IMR-90 (cell line): ENCODE data around the gene COX6A1. TPM values are rescaled to one million over a fixed set of nuclear protein-coding genes. Genes with fewer than 3 reads are reported as not detected.

Source experiments
- ATAC-seq: fragments of 200-7000 bp; cut with Tn5 transposase; 2 replicates; pipeline ENCODE4 v1.9.1; 2020; ENCODE audit warnings: low read depth, mild to moderate bottlenecking, moderate library complexity
- BruUV-seq: library from RNA; stranded (reverse); fragments of 400-500 nt; replicated peaks from 2 replicates; lab custom pipeline; 2021; lab: Mats Ljungman, UMichigan
- CTCF ChIA-PET: fragments of 300-600 bp; formaldehyde crosslinking; extraction: SDS; loops from one replicate; lab custom pipeline; 2021; ENCODE audit warnings: antibody characterized with exemption; lab: Yijun Ruan, JAX
- POLR2A ChIA-PET: fragments of 300-600 bp; sonication (Branson Sonifier 250); formaldehyde crosslinking; loops from one replicate; lab custom pipeline; 2022; ENCODE audit warnings: antibody characterized with exemption; ENCODE audit not compliant: unreplicated experiment; lab: Charles Lee
- DNase-seq: peaks from one replicate; pipeline ENCODE4 v3.0.0; 2013
- H2AFZ ChIP-seq: replicated peaks from 2 replicates; pipeline ENCODE3; 2013; ENCODE audit warnings: low read length, mild to moderate bottlenecking; ENCODE audit not compliant: poor library complexity
- H2AK5ac ChIP-seq: 2 replicates; pipeline ENCODE4 v1.6.1; 2013; ENCODE audit warnings: low read depth, low read length, inconsistent platforms
- H2AK9ac ChIP-seq: replicated peaks from 2 replicates; pipeline ENCODE3; 2013; ENCODE audit warnings: mild to moderate bottlenecking, low read depth, low read length, moderate library complexity; ENCODE audit not compliant: poor library complexity
- H2BK120ac ChIP-seq: 2 replicates; pipeline ENCODE4 v1.6.1; 2013; ENCODE audit warnings: low read depth, low read length, inconsistent platforms
- H2BK15ac ChIP-seq: 3 replicates; pipeline ENCODE4 v1.6.1; 2013; ENCODE audit warnings: low read depth, low read length, inconsistent platforms
- H2BK20ac ChIP-seq: 2 replicates; pipeline ENCODE4 v1.6.1; 2013; ENCODE audit warnings: low read depth, mild to moderate bottlenecking, inconsistent platforms, low read length, moderate library complexity
- H2BK5ac ChIP-seq: 2 replicates; pipeline ENCODE4 v1.6.1; 2013; ENCODE audit warnings: mild to moderate bottlenecking, low read depth, low read length, inconsistent platforms; ENCODE audit not compliant: poor library complexity, severe bottlenecking
- H3K14ac ChIP-seq: replicated peaks from 2 replicates; pipeline ENCODE4 v1.6.1; 2013; ENCODE audit warnings: low read depth, low read length, inconsistent platforms
- H3K18ac ChIP-seq: 2 replicates; pipeline ENCODE4 v1.6.1; 2013; ENCODE audit warnings: low read depth, low read length, control low read depth
- H3K23ac ChIP-seq: 2 replicates; pipeline ENCODE4 v1.6.1; 2013; ENCODE audit warnings: low read depth, low read length, inconsistent platforms
- H3K27ac ChIP-seq: 2 replicates; pipeline ENCODE4 v1.5.1; 2013; ENCODE audit warnings: mild to moderate bottlenecking, control low read depth, low read length; ENCODE audit not compliant: insufficient read depth
- H3K27me3 ChIP-seq: 2 replicates; pipeline ENCODE4 v1.6.1; 2013; ENCODE audit warnings: low read length; ENCODE audit not compliant: control insufficient read depth, insufficient read depth
- H3K36me3 ChIP-seq: 2 replicates; pipeline ENCODE4 v1.6.1; 2013; ENCODE audit warnings: low read length, mixed read lengths; ENCODE audit not compliant: control insufficient read depth, insufficient read depth
- H3K4ac ChIP-seq: 2 replicates; pipeline ENCODE4 v1.6.1; 2013; ENCODE audit warnings: low read depth, low read length, inconsistent platforms
- H3K4me1 ChIP-seq: 2 replicates; pipeline ENCODE4 v1.6.1; 2013; ENCODE audit warnings: low read length, mixed read lengths; ENCODE audit not compliant: control insufficient read depth, insufficient read depth
- H3K4me2 ChIP-seq: 2 replicates; pipeline ENCODE4 v1.6.1; 2013; ENCODE audit warnings: low read depth, mild to moderate bottlenecking, control low read depth, low read length, moderate library complexity
- H3K4me3 ChIP-seq: 2 replicates; pipeline ENCODE4 v1.5.1; 2013; ENCODE audit warnings: low read depth, mild to moderate bottlenecking, control low read depth, low read length, moderate library complexity; ENCODE audit not compliant: insufficient read depth
- H3K56ac ChIP-seq: 2 replicates; pipeline ENCODE4 v1.6.1; 2013; ENCODE audit warnings: low read length, inconsistent platforms; ENCODE audit not compliant: insufficient read depth; ENCODE audit errors: extremely low read depth
- H3K79me1 ChIP-seq, 2 experiments: 2 replicates each; pipeline ENCODE4 v1.6.1; 2013; ENCODE audit warnings: low read length in 2 of 2, inconsistent platforms in 1 of 2, low read depth in 1 of 2
- H3K9ac ChIP-seq: 2 replicates; pipeline ENCODE4 v1.6.1; 2013; ENCODE audit warnings: low read depth, low read length, control low read depth
- H3K9me1 ChIP-seq: 2 replicates; pipeline ENCODE4 v1.6.1; 2013; ENCODE audit warnings: low read length, inconsistent platforms; ENCODE audit not compliant: insufficient read depth
- H3K9me3 ChIP-seq: 2 replicates; pipeline ENCODE4 v1.6.1; 2013; ENCODE audit warnings: low read length; ENCODE audit not compliant: control insufficient read depth, insufficient read depth
- H4K20me1 ChIP-seq: 2 replicates; pipeline ENCODE4 v1.6.1; 2013; ENCODE audit warnings: low read length, inconsistent platforms; ENCODE audit not compliant: insufficient read depth
- H4K5ac ChIP-seq: 2 replicates; pipeline ENCODE4 v1.6.1; 2013; ENCODE audit warnings: mild to moderate bottlenecking, low read depth, low read length, control low read depth
- H4K8ac ChIP-seq, 2 experiments: 2 replicates each; pipeline ENCODE4 v1.6.1; 2013; ENCODE audit warnings: low read depth in 2 of 2, low read length in 2 of 2, control low read depth in 1 of 2, inconsistent platforms in 1 of 2
- H4K91ac ChIP-seq: 2 replicates; pipeline ENCODE4 v1.6.1; 2013; ENCODE audit warnings: low read depth, low read length, inconsistent platforms; ENCODE audit not compliant: insufficient read depth
- BHLHE40 ChIP-seq: fragments of 150-350 bp; IDR thresholded peaks from 2 replicates; pipeline ENCODE4 v1.6.1; 2016; ENCODE audit warnings: mild to moderate bottlenecking, low read depth, low read length
- WGBS, 2 experiments: methylation state at CpG; one replicate each; pipeline versions ENCODE4 v1.1.5 to v1.1.7; 2013; ENCODE audit warnings: missing lambda C conversion rate in 2 of 2; ENCODE audit not compliant: insufficient read length in 1 of 2; ENCODE audit errors: extremely low coverage in 2 of 2; 5-methylcytosine and 5-hydroxymethylcytosine counted together
- dilution Hi-C: fragments of 300-500 bp; cut with HindIII; formaldehyde crosslinking; loops from one replicate; pipeline ENCODE4 v1.14.3; 2018; ENCODE audit warnings: low sequenced_read_pairs; ENCODE audit not compliant: unreplicated experiment
- in situ Hi-C: fragments of 300-500 bp; cut with MboI; formaldehyde crosslinking; loops from 3 replicates; pipeline ENCODE4 v1.14.3; 2019; ENCODE audit warnings: low sequenced_read_pairs, inconsistent platforms, mixed read lengths
- intact Hi-C: fragments of 100-400 bp; cut with micrococcal nuclease; formaldehyde crosslinking; loops from 2 replicates; pipeline ENCODE4 v1.10.0; 2022
- polyA plus RNA-seq, 3 experiments: library from polyadenylated mRNA; depleted of rRNA; stranded (reverse); fragments of >200 nt; gene quantifications; 2 replicates each; pipeline ENCODE4 v1.2.3, GENCODE V29; 2012; ENCODE audit warnings: low replicate concordance in 1 of 3
- total RNA-seq: library from RNA; depleted of rRNA; stranded (reverse); fragments of >200 nt; gene quantifications from 2 replicates; pipeline ENCODE4 v1.2.3, GENCODE V29; 2012
- TF ChIP-seq, protein P1 (sequence below): conservative IDR thresholded peaks from 2 replicates; pipeline ENCODE4 v1.5.1; 2012; ENCODE audit warnings: mild to moderate bottlenecking, low read depth, low read length, improper control_type of control experiment

COX6A1 gene
- total and polyA plus RNA-seq, 2 of the 4 experiments (the other 2 are of a cell fraction), result 396 to 541 TPM

DNA sequence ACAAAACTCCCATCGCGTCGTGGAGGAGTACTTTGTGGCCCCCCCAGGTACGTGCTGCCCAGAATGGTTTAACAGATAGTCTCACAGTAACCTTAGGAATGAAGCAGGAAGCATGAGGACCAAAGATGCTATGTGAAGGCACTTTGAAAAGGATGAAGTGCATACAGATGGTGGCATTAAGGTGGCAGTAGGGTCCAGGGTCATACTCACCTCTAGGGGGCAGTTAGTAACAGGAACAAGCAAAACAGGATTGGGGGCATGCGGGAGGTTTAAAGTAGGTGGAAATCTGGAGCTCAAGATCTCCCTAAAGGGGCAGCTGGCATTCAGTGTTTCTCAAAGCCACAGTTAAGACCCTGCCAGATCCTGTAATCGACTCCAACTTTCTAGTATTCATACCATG, 19.2 kb downstream of the COX6A1 start:
- Histone ChIP-seq H3K4me3 (no peak overlapping the region), H4K91ac (no peak overlapping the region), H3K9me1 (no peaks in the 10 kb centered on the region), H2AK9ac (no peak overlapping the region), H4K5ac (no peak overlapping the region), H3K27ac (no peak overlapping the region), H3K4me2 (no peak overlapping the region), H3K36me3 (peaks cover 57% of the 10 kb centered on the region), H2AK5ac (no peak overlapping the region), H3K56ac (no peak overlapping the region), H3K4me1 (no peaks in the 10 kb centered on the region), H2BK120ac (no peak overlapping the region), H2BK20ac (no peak overlapping the region), H4K8ac (no peak overlapping the region), H2BK5ac (no peak overlapping the region), H3K23ac (no peak overlapping the region), H3K27me3 (no peaks in the 10 kb centered on the region), H3K18ac (no peak overlapping the region), H2AFZ (no peak overlapping the region), H3K14ac (no peak overlapping the region), H3K79me1 (peaks cover 11 to 44% of the 10 kb centered on the region in 2 experiments; a peak in 3 of 4 replicates), H3K9me3 (no peaks in the 10 kb centered on the region), H3K4ac (no peak overlapping the region), H4K20me1 (peaks cover 23% of the 10 kb centered on the region; the same call in 1 of the 2 replicates), H3K9ac (no peak overlapping the region), H2BK15ac (no peak overlapping the region)
- ChIA-PET CTCF (interaction anchor here (1.7 kb wide), 1 partner anchor 10 kb away, joined by 6 read pairs; no protein-coding TSS in a partner anchor), POLR2A (no interaction called here)
- ATAC-seq (no peak), DNase-seq (no peak)
- dilution Hi-C loops, result no loop called here
- no TSS peak for BruUV-seq
- in situ Hi-C loops, result no loop called here
- WGBS, 2 experiments, result 100% methylated on average over 3 of the region's 6 CpGs; no CpG with 5 or more reads in 1 of the 2 experiments
- TF ChIP-seq, protein P1, sequence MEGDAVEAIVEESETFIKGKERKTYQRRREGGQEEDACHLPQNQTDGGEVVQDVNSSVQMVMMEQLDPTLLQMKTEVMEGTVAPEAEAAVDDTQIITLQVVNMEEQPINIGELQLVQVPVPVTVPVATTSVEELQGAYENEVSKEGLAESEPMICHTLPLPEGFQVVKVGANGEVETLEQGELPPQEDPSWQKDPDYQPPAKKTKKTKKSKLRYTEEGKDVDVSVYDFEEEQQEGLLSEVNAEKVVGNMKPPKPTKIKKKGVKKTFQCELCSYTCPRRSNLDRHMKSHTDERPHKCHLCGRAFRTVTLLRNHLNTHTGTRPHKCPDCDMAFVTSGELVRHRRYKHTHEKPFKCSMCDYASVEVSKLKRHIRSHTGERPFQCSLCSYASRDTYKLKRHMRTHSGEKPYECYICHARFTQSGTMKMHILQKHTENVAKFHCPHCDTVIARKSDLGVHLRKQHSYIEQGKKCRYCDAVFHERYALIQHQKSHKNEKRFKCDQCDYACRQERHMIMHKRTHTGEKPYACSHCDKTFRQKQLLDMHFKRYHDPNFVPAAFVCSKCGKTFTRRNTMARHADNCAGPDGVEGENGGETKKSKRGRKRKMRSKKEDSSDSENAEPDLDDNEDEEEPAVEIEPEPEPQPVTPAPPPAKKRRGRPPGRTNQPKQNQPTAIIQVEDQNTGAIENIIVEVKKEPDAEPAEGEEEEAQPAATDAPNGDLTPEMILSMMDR, result peak; percentile 15; the same call in 1 of the 2 replicates
- no peak for TF ChIP-seq BHLHE40
- intact Hi-C loops, result no loop called here
